ENCODE results near the gene PCCA.

- TF ChIP-seq JUND (IDR thresholded peaks at IDR 0.05) (peak; percentile 43 to 57), SP1 (IDR thresholded peaks at IDR 0.05) (peak; percentile 92), MAX (IDR thresholded peaks at IDR 0.05) (no peak), REST (IDR thresholded peaks at IDR 0.05) (peak; percentile 86), TAF1 (conservative IDR thresholded peaks at IDR 0.05) (no peak), RAD21 (IDR thresholded peaks at IDR 0.05) (peak in 1 of 2 donors; percentile 44), GABPA (IDR thresholded peaks at IDR 0.05 in 1 of 2, conservative IDR thresholded peaks at IDR 0.05 in 1 of 2) (no peak), YY1 (IDR thresholded peaks at IDR 0.05) (peak; percentile 45), RXRA (IDR thresholded peaks at IDR 0.05) (peak; percentile 71 to 75)
- TF ChIP-seq, protein P1, sequence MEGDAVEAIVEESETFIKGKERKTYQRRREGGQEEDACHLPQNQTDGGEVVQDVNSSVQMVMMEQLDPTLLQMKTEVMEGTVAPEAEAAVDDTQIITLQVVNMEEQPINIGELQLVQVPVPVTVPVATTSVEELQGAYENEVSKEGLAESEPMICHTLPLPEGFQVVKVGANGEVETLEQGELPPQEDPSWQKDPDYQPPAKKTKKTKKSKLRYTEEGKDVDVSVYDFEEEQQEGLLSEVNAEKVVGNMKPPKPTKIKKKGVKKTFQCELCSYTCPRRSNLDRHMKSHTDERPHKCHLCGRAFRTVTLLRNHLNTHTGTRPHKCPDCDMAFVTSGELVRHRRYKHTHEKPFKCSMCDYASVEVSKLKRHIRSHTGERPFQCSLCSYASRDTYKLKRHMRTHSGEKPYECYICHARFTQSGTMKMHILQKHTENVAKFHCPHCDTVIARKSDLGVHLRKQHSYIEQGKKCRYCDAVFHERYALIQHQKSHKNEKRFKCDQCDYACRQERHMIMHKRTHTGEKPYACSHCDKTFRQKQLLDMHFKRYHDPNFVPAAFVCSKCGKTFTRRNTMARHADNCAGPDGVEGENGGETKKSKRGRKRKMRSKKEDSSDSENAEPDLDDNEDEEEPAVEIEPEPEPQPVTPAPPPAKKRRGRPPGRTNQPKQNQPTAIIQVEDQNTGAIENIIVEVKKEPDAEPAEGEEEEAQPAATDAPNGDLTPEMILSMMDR (IDR thresholded peaks at IDR 0.05; ENCODE audit: low read depth, low read length, missing input control), result no peak
- TF ChIP-seq, protein P2, sequence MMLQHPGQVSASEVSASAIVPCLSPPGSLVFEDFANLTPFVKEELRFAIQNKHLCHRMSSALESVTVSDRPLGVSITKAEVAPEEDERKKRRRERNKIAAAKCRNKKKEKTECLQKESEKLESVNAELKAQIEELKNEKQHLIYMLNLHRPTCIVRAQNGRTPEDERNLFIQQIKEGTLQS (IDR thresholded peaks at IDR 0.05), result peak; percentile 54
Measured at GRCh38 chr13:100436099-100436498, 347.2 kb downstream of the PCCA start.

Data from liver (tissue), 3 donors.